A673 (cell line): Measurements from ENCODE around the gene ZNF740.

Experiments used
- EZH2 ChIP-seq: fragments of 200-600 bp; sonication (generic); IDR thresholded peaks from 2 replicates; pipeline ENCODE4 v1.6.1; 2017; ENCODE audit warnings: borderline replicate concordance, low read depth, mild to moderate bottlenecking, mixed read lengths, antibody characterized with exemption, low read length; ENCODE audit not compliant: poor library complexity, severe bottlenecking
- TF ChIP-seq, protein P1 (sequence below): fragments of 300-800, 200-600 bp; sonication (generic); conservative IDR thresholded peaks from 2 replicates; pipeline ENCODE4 v1.5.1; 2017; ENCODE audit warnings: low read depth, mild to moderate bottlenecking, antibody characterized with exemption, low read length, moderate library complexity, mixed read lengths

DNA sequence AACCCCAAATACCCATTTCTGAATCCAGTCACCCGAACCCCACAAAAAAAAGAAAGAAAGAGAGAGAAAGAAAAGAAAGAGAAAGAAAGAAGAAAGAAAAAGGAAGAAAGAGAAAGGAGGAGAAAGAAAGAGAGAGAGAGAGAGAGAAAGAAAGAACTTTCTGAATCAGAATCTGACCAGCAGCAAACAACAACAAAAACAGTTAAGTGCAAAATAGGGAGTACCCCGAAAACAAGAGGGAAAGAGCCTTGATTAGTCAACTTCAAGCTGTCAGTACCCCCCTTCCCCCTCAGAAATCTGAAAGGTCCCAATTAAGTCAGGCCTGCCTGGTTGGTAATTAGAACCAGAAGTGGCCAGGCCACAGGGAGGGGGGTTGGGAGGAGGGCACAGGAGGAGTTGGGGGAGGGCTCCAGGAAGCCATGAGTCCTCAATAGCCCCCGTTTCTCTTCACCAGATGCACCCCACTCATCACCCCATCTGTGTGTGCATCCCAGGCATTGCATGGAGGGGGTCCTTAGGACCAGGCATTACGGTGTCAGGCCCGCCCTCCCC lies 41.7 kb downstream of the ZNF740 start:
- TF ChIP-seq, protein P1, sequence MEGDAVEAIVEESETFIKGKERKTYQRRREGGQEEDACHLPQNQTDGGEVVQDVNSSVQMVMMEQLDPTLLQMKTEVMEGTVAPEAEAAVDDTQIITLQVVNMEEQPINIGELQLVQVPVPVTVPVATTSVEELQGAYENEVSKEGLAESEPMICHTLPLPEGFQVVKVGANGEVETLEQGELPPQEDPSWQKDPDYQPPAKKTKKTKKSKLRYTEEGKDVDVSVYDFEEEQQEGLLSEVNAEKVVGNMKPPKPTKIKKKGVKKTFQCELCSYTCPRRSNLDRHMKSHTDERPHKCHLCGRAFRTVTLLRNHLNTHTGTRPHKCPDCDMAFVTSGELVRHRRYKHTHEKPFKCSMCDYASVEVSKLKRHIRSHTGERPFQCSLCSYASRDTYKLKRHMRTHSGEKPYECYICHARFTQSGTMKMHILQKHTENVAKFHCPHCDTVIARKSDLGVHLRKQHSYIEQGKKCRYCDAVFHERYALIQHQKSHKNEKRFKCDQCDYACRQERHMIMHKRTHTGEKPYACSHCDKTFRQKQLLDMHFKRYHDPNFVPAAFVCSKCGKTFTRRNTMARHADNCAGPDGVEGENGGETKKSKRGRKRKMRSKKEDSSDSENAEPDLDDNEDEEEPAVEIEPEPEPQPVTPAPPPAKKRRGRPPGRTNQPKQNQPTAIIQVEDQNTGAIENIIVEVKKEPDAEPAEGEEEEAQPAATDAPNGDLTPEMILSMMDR, result no peak
- no peak for TF ChIP-seq EZH2
